Osteocyte (in vitro differentiated cells): ENCODE data around the gene GALNTL6. TPM values are rescaled to one million over a fixed set of nuclear protein-coding genes. Genes with fewer than 3 reads are reported as not detected.

Experiments used
- DNase-seq: peaks from one replicate; pipeline ENCODE4 v3.0.0; 2021; ENCODE audit warnings: mixed read lengths; ENCODE audit not compliant: unreplicated experiment; ENCODE audit errors: extremely low spot score
- H3K27ac Mint-ChIP-seq: one replicate; pipeline ENCODE4 v1.8.0; 2021; ENCODE audit warnings: mild to moderate bottlenecking, mixed read lengths; ENCODE audit not compliant: unreplicated experiment
- H3K27me3 Mint-ChIP-seq: one replicate; pipeline ENCODE4 v1.8.0; 2021; ENCODE audit warnings: mixed read lengths; ENCODE audit not compliant: unreplicated experiment
- H3K36me3 Mint-ChIP-seq: one replicate; pipeline ENCODE4 v1.8.0; 2021; ENCODE audit warnings: mixed read lengths; ENCODE audit not compliant: unreplicated experiment
- H3K4me1 Mint-ChIP-seq: one replicate; pipeline ENCODE4 v1.8.0; 2021; ENCODE audit warnings: mixed read lengths; ENCODE audit not compliant: unreplicated experiment
- H3K4me3 Mint-ChIP-seq: one replicate; pipeline ENCODE4 v1.8.0; 2021; ENCODE audit warnings: mild to moderate bottlenecking, moderate library complexity, mixed read lengths; ENCODE audit not compliant: unreplicated experiment
- H3K9me3 Mint-ChIP-seq: one replicate; pipeline ENCODE4 v1.8.0; 2021; ENCODE audit warnings: mixed read lengths; ENCODE audit not compliant: unreplicated experiment
- CTCF ChIP-seq: fragments of 200-600 bp; sonication (generic); IDR thresholded peaks from 2 replicates; pipeline ENCODE4 v1.5.0; 2021; ENCODE audit warnings: antibody characterized with exemption, mild to moderate bottlenecking, moderate library complexity
- total RNA-seq: library from RNA; stranded (reverse); gene quantifications from 2 replicates; pipeline ENCODE4 v1.2.1, GENCODE V29; 2021

Gene GALNTL6
- total RNA-seq, 1 donor from 2014 or later = not detected

- H3K4me3 Mint-ChIP-seq = no peak overlapping the region
- H3K27me3 Mint-ChIP-seq = peaks cover 13% of the 10 kb centered on the region
- peaks cover 2% of the 10 kb centered on the region for H3K4me1 Mint-ChIP-seq
- DNase-seq = no peak
- H3K36me3 Mint-ChIP-seq = no peaks in the 10 kb centered on the region
- H3K9me3 Mint-ChIP-seq = no peaks in the 10 kb centered on the region
- no peak overlapping the region for H3K27ac Mint-ChIP-seq
- no peak for TF ChIP-seq CTCF
Observed at GRCh38 chr4:172866421-172866820, 1053.2 kb downstream of the GALNTL6 start.

GRCh38 chr4:172867835-172868234, 1054.6 kb downstream of the GALNTL6 start:
- Mint-ChIP-seq H3K9me3 (no peaks in the 10 kb centered on the region), H3K27ac (no peak overlapping the region), H3K27me3 (peaks cover 17% of the 10 kb centered on the region), H3K36me3 (no peaks in the 10 kb centered on the region), H3K4me3 (no peak overlapping the region), H3K4me1 (peaks cover 2% of the 10 kb centered on the region)
- no peak for TF ChIP-seq CTCF
- DNase-seq = no peak

DNA sequence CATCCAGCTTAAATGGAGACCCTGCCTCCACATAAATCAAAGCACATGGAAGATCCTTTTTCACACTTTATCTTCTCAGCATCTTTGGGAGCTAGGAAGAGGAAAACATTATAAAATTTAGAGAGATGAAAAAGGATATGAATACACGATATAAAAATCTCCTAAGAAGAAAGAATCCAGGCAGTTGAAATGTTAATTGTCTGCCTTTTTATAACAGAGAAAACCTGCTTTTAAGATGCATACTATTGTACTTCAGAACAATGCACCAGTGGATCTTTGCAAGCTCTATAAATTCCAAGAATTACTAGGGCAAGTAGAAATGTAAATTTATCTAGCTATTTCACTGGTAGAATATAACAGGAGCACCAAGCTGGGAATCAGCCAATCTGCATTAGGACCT, 1055.1 kb downstream of the GALNTL6 start:
- peaks cover 2% of the 10 kb centered on the region for H3K4me1 Mint-ChIP-seq
- no peaks in the 10 kb centered on the region for H3K36me3 Mint-ChIP-seq
- no peaks in the 10 kb centered on the region for H3K9me3 Mint-ChIP-seq

DNA sequence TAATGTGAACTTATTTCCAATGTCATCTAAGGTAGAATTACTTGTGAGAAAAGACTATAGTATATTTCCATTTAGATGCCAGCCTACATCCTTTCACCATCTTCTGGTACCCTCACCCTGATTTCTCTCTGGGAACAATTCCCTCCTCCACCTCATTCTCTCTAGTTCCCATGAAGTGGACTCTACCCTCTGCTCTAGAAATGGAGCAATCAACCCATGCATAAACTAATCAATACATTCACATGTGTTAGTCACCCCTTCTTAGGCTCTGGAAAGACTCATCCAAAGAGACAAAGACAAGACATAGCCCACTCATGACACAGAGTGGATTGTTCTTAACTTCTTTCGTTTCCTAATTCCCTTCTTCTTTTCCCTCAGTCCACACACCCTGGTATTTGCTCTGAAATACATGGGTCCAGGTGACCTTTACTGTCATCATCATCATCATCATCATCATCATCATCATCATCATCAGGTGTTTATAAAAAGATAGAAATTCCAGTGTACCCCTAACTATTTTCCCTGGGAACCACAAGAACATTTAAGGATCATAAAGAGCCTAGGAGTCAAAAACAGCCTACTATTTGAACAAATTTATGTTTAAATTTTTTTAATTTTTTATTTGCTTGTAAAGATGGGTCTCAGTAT, 1056.5 kb downstream of the GALNTL6 start:
- no peak for TF ChIP-seq CTCF
- Mint-ChIP-seq H3K4me1 (peaks cover 2% of the 10 kb centered on the region), H3K9me3 (no peaks in the 10 kb centered on the region), H3K36me3 (no peaks in the 10 kb centered on the region), H3K4me3 (no peak overlapping the region), H3K27me3 (peaks cover 22% of the 10 kb centered on the region), H3K27ac (no peak overlapping the region)
- no peak for DNase-seq

More for the DNA sequence above, 1055.1 kb downstream of the GALNTL6 start:
- DNase-seq = no peak
- no peak overlapping the region for H3K27ac Mint-ChIP-seq
- no peak overlapping the region for H3K4me3 Mint-ChIP-seq
- no peak for TF ChIP-seq CTCF
- H3K27me3 Mint-ChIP-seq = peaks cover 21% of the 10 kb centered on the region

DNA sequence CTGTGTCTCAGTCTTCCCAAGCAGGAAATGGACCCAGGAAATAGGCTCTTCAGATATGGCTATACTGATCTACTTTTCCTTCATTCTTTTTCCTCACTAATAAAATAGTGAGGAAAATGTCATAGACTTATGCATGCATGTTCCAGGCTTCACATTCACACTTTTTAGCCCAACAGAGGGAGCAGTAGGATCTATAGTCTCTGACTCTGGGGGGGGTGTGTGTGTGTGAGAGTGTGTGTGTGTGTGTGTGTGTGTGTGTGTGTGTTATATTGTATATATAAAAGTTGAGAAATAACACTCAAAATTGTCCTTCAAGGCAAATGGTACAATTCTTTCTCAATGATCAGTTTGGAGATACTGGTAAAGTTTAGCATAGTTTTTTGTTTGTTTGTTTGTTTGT, 1058.2 kb downstream of the GALNTL6 start:
- TF ChIP-seq CTCF = no peak
- no peak for DNase-seq
- no peaks in the 10 kb centered on the region for H3K4me1 Mint-ChIP-seq
- peaks cover 20% of the 10 kb centered on the region for H3K27me3 Mint-ChIP-seq
- H3K4me3 Mint-ChIP-seq = no peak overlapping the region
- H3K36me3 Mint-ChIP-seq = no peaks in the 10 kb centered on the region
- no peaks in the 10 kb centered on the region for H3K9me3 Mint-ChIP-seq
- no peak overlapping the region for H3K27ac Mint-ChIP-seq
